HG03439 (cell line): ENCODE measurements around the gene AADACL3.

ENCODE experiments used
- ATAC-seq: cut with Tn5 transposase; IDR thresholded peaks from one replicate; pipeline ENCODE4 v1.9.1; 2021; ENCODE audit warnings: mild to moderate bottlenecking, moderate library complexity; ENCODE audit not compliant: unreplicated experiment

Gene AADACL3

DNA sequence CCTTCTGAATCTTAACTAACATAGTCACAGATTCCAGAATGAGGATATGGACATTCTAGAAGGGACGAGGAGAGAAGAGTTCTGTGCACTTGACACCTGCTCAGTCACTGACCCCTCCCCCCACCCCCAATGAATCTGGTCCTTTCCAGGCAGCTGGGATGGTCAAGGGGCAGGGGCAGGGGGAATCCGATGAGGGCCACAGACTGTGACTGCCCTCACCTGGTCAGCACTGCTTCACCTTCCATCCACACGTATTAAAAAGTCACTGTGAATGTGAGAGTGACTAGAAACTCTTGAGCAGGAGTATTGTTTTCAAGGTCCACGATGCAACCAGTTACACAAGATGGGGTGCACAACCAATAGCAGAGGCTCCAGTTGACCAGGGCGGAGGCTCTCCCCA lies 48.1 kb downstream of the AADACL3 start:
- ATAC-seq: no peak

DNA sequence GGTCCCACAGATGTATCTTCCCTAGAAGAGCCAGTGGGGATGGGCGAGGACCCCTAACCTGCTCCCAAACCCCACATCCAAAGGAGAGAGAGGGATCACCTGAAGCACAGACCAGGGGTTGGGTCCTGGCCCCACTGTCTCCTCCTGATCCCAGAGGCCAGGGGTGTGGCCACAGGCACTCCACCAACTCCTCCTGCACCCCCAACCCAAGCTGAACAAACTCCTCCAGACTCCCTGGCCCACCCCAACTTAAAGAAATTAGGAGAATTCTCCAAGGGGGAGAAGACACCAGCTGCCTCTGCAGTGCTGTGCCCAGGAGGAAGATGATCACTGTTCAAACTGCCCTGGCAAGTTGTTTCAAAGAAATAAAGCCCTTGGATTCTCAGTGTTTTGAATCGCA lies 53.1 kb downstream of the AADACL3 start:
- no peak for ATAC-seq

DNA sequence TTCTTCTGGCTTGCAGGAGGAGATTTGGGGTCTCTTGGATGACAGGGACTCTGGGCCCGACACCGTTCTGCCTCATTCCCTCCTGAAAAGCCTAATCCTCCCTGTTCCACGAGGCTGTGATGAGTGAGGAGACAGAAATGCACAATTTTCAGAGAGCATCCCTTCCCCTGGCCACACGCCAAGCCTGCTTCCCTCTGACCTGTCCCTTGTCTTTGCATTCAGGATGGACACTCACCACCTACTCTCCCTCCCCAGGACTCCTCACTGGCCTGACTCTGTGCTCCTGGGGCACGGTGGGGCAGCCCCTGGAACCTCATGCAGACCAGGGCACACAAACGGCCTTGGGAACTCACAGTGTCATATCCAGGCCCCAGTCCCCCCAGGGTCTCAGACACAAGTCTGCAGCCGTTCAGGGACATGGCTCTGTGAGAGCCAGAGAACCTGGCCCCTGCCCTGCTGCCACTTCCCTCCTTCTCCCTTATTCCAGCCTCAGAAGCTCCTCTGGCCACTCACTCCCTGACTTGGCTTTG lies 54.1 kb downstream of the AADACL3 start:
- no peak for ATAC-seq

- ATAC-seq: no peak
Measured at GRCh38 chr1:12770620-12771019, 54.7 kb downstream of the AADACL3 start.

DNA sequence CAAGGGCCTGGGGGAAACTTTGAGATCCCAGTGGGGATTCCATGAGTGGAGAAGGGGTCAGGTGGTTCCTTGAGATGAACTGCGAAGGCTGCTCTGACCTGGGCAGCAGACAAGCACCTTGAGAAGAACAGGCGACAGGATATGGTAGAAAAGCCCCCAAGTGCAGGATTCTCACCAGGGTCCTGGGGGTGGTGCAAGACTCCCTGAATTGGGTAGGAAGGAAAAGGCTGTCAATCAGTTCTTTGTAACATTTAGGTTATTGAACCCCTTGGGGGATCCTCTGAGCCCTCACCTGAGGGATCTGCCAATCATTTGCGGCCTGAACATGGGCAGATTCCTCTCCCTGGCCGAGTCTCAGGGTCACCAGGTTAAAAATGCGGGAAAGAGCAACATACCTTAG lies 55.3 kb downstream of the AADACL3 start:
- ATAC-seq: no peak

DNA sequence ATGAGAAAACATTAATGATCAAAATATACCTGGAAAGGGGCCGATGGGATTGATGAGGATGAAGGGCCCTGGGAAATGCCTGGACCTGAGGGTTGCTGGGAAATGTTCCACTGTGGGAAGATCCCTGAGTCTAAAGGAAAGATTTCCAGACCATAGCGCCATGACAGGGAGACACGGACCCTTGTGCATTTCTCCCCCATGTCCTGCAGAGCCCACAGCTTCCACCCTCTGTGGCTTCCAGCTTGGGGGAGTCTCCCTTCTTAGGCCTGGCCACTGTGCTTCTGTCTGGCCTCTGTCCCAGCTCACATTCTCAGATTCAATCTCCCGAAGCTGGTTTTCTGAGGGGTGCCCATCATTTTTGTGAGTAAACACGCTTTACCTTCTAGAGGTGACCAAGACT lies 56.6 kb downstream of the AADACL3 start:
- ATAC-seq: no peak

- ATAC-seq: no peak
Measured at GRCh38 chr1:12773438-12773837, 57.5 kb downstream of the AADACL3 start, which contains the start of gene PRAMEF12. Gene PRAMEF12 (plus strand): TSS chr1:12773738. CDS start chr1:12774868, 1,130 bp downstream.

- ATAC-seq: no peak
Measured at GRCh38 chr1:12774801-12775345, 59.0 kb downstream of the AADACL3 start.

DNA sequence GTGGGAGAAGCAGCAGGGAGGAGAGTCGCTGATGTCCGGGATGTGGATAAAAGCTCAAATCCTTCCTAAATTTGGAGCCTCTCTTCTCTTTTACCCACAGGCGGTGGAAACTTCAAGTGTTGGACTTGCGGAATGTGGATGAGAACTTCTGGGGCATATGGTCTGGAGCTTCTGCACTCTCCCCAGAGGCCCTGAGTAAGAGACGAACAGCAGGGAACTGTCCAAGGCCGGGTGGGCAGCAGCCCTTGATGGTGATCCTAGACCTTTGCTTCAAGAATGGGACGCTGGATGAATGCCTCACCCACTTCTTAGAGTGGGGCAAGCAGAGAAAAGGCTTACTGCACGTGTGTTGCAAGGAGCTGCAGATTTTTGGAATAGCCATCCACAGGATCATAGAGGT lies 59.5 kb downstream of the AADACL3 start:
- ATAC-seq: no peak

DNA sequence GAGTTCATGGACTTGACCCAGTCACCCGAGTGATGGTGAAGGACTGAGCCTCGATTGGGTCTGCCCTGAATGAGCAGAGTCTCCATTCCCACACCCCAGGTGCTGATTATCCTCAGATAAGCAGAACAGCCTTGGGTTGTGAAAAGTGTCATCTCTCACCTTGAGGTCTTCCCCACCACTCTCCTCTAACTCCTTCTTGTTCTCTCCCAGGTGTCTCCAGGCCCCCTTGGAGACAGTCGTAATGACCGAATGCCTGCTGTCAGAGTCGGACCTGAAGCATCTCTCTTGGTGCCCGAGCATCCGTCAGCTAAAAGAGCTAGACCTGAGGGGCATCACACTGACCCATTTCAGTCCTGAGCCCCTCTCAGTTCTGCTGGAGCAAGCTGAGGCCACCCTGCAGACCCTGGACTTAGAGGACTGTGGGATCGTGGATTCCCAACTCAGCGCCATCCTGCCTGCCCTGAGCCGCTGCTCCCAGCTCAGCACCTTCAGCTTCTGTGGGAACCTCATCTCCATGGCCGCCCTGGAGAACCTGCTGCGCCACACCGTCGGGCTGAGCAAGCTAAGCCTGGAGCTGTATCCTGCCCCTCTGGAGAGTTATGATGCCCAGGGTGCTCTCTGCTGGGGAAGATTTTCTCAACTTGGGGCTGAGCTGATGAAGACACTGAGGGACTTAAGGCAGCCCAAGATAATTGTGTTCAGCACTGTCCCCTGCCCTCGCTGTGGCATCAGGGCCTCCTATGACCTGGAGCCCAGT lies 61.1 kb downstream of the AADACL3 start:
- ATAC-seq: no peak
